HepG2 (cell line): ENCODE measurements around the gene GMEB1. TPM values are rescaled to one million over a fixed set of nuclear protein-coding genes. Genes with fewer than 3 reads are reported as not detected.

ENCODE experiments used
- ATAC-seq: fragments of 200-7000 bp; cut with Tn5 transposase; 3 replicates; pipeline ENCODE4 v1.9.1; 2020; ENCODE audit warnings: mild to moderate bottlenecking, moderate library complexity
- BruUV-seq: library from RNA; stranded (reverse); fragments of 400-500 nt; replicated peaks from 2 replicates; lab custom pipeline; 2021; lab: Mats Ljungman, UMichigan
- CTCF ChIA-PET: fragments of 300-600 bp; formaldehyde crosslinking; extraction: SDS; loops from one replicate; lab custom pipeline; 2021; ENCODE audit warnings: low total read pairs, inconsistent platforms, low intra/inter-chr PET ratio; lab: Yijun Ruan, JAX
- POLR2A ChIA-PET: fragments of 350-600 bp; sonication (Branson Sonifier 250); formaldehyde crosslinking; loops from one replicate; lab custom pipeline; 2020; ENCODE audit warnings: antibody characterized with exemption, inconsistent platforms; lab: Yijun Ruan, JAX
- DNase-seq: peaks from one replicate; pipeline ENCODE4 v3.0.0-alpha.2; 2015; ENCODE audit warnings: low spot score
- FAIRE-seq: peaks from 3 replicates; lab custom pipeline; 2011; peaks lifted over from hg19 to GRCh38; lab: Jason Lieb, UNC
- H2AFZ ChIP-seq: one replicate; pipeline ENCODE4 v1.6.1; 2011; ENCODE audit warnings: low read length, inconsistent platforms
- H3K27ac ChIP-seq: fragments of 300-600 bp; 3 replicates; pipeline ENCODE4 v1.8.0; 2011; ENCODE audit warnings: mixed run types, mild to moderate bottlenecking, mixed read lengths, low read length, inconsistent platforms; ENCODE audit not compliant: insufficient read depth; ENCODE audit errors: extremely low read length
- H3K27me3 ChIP-seq, 2 experiments: fragments of 200-600 bp in 1 of 2; 2 replicates in 1 of 2; 3 replicates in 1 of 2; pipeline versions ENCODE4 v1.6.0 to v1.8.0; 2011; ENCODE audit warnings: low read length in 2 of 2, mild to moderate bottlenecking in 2 of 2, moderate library complexity in 2 of 2, inconsistent platforms in 1 of 2; ENCODE audit not compliant: insufficient read depth in 2 of 2, control insufficient read depth in 1 of 2
- H3K36me3 ChIP-seq, 2 experiments: fragments of 200-600 bp in 1 of 2; replicated peaks in 1 of 2; 2 replicates in 1 of 2; 3 replicates in 1 of 2; pipeline versions ENCODE4 v1.5.1 to v1.8.0; 2011; ENCODE audit warnings: low read length in 2 of 2, inconsistent platforms in 1 of 2; ENCODE audit not compliant: insufficient read depth in 2 of 2, control insufficient read depth in 1 of 2
- H3K4me1 ChIP-seq: 2 replicates; pipeline ENCODE4 v1.5.1; 2012; ENCODE audit warnings: low read length, inconsistent platforms; ENCODE audit not compliant: insufficient read depth
- H3K4me2 ChIP-seq: 2 replicates; pipeline ENCODE4 v1.6.0; 2011; ENCODE audit warnings: low read depth, low read length, inconsistent platforms
- H3K4me3 ChIP-seq, 3 experiments: fragments of 200-600 bp in 1 of 3; sonication (generic), shearing (Covaris generic) in 1 of 3; replicated peaks in 1 of 3; 2 replicates each; pipeline ENCODE4 v1.5.1; 2011 to 2016; ENCODE audit warnings: low read length in 3 of 3, inconsistent platforms in 2 of 3, low read depth in 2 of 3, mild to moderate bottlenecking in 2 of 3, control low read depth in 1 of 3, mixed read lengths in 1 of 3; ENCODE audit not compliant: insufficient read depth in 1 of 3
- H3K79me2 ChIP-seq: one replicate; pipeline ENCODE4 v1.6.1; 2011; ENCODE audit warnings: low read length, inconsistent platforms; ENCODE audit not compliant: insufficient read depth
- H3K9ac ChIP-seq: 2 replicates; pipeline ENCODE4 v1.6.0; 2011; ENCODE audit warnings: mild to moderate bottlenecking, low read depth, low read length, inconsistent platforms; ENCODE audit not compliant: insufficient read depth
- H3K9me3 ChIP-seq: 2 replicates; pipeline ENCODE4 v1.5.1; 2012; ENCODE audit warnings: mild to moderate bottlenecking, low read length
- H4K20me1 ChIP-seq: 2 replicates; pipeline ENCODE4 v1.6.0; 2011; ENCODE audit warnings: inconsistent platforms, mild to moderate bottlenecking, low read length, moderate library complexity; ENCODE audit not compliant: insufficient read depth
- CCDC6 ChIP-seq: sonication (generic); formaldehyde crosslinking; IDR thresholded peaks from 2 replicates; pipeline ENCODE4 v1.8.1; 2022; ENCODE audit warnings: mild to moderate bottlenecking, missing genetic modification reagents, moderate library complexity
- DNMT3B ChIP-seq: conservative IDR thresholded peaks from 2 replicates; pipeline ENCODE4 v1.6.1; 2016; ENCODE audit warnings: missing biosample characterization, control low read depth
- JUND ChIP-seq: sonication (generic); formaldehyde crosslinking; IDR thresholded peaks from 2 replicates; pipeline ENCODE4 v1.8.0; 2022; ENCODE audit warnings: mild to moderate bottlenecking, missing genetic modification reagents
- KDM1A ChIP-seq: IDR thresholded peaks from 2 replicates; pipeline ENCODE4 v1.6.1; 2016; ENCODE audit warnings: missing compliant biosample characterization
- MIER2 ChIP-seq: IDR thresholded peaks from 2 replicates; pipeline ENCODE4 v1.6.1; 2016; ENCODE audit warnings: missing biosample characterization, missing genetic modification reagents
- TEAD3 ChIP-seq: optimal IDR thresholded peaks from 2 replicates; pipeline ENCODE3; 2016; ENCODE audit warnings: borderline replicate concordance
- ZBTB34 ChIP-seq: sonication (generic); formaldehyde crosslinking; IDR thresholded peaks from 2 replicates; pipeline ENCODE4 v1.8.0; 2022; ENCODE audit warnings: mild to moderate bottlenecking, missing genetic modification reagents
- ZFP36 ChIP-seq: fragments of 150-350 bp; IDR thresholded peaks from 2 replicates; pipeline ENCODE4 v1.6.1; 2018; ENCODE audit warnings: borderline replicate concordance, low read length, low read depth; ENCODE audit not compliant: partially characterized antibody
- ZNF3 ChIP-seq: IDR thresholded peaks from 2 replicates; pipeline ENCODE4 v1.7.0; 2017; ENCODE audit warnings: inconsistent platforms
- ZNF30 ChIP-seq: sonication (generic); formaldehyde crosslinking; IDR thresholded peaks from 2 replicates; pipeline ENCODE4 v1.5.0; 2020; ENCODE audit warnings: mild to moderate bottlenecking, missing genetic modification reagents
- ZNF451 ChIP-seq: sonication (generic); formaldehyde crosslinking; IDR thresholded peaks from 2 replicates; pipeline ENCODE4 v1.5.0; 2020; ENCODE audit warnings: mild to moderate bottlenecking, missing genetic modification reagents
- ZNF484 ChIP-seq: sonication (generic); formaldehyde crosslinking; IDR thresholded peaks from 2 replicates; pipeline ENCODE4 v1.5.1; 2020; ENCODE audit warnings: mild to moderate bottlenecking, low read depth, missing genetic modification reagents, borderline replicate concordance
- WGBS: methylation state at CpG from one replicate; pipeline ENCODE4 v1.1.6; 2017; ENCODE audit warnings: low lambda C conversion rate; 5-methylcytosine and 5-hydroxymethylcytosine counted together
- in situ Hi-C: cut with HindIII; loops from 2 replicates; pipeline ENCODE4 v1.10.0; 2017; ENCODE audit warnings: low pct_unique_long_range_greater_than_20kb; ENCODE audit not compliant: extremely low pct_ligation_motif_present
- intact Hi-C: fragments of 100-400 bp; cut with micrococcal nuclease; formaldehyde crosslinking; loops from one replicate; pipeline ENCODE4 v1.10.0; 2022; ENCODE audit not compliant: unreplicated experiment
- polyA plus RNA-seq, 8 experiments: library from polyadenylated mRNA; depleted of rRNA in 3 of 8; stranded (reverse) in 7 of 8; unstranded in 1 of 8; fragments of >200 nt; fragmentation: Illumina TruSeq in 4 of 8; extraction: Trizol in 4 of 8; gene quantifications; 2 replicates each; pipeline versions ENCODE4 v1.2.1 to v1.2.3, GENCODE V29; 2011 to 2016; ENCODE audit warnings: low read depth in 4 of 8, missing spikeins in 1 of 8, mixed read lengths in 1 of 8; ENCODE audit not compliant: insufficient read depth in 1 of 8
- total RNA-seq, 5 experiments: library from RNA; depleted of rRNA; stranded (reverse); fragments of >200 nt; fragmentation: Illumina TruSeq; extraction: Trizol; gene quantifications; 2 replicates each; pipeline ENCODE4 v1.2.3, GENCODE V29; 2016; ENCODE audit warnings: low read depth in 1 of 5
- TF ChIP-seq, protein P1 (sequence below): sonication (generic); formaldehyde crosslinking; IDR thresholded peaks from 2 replicates; pipeline ENCODE4 v1.8.0; 2022; ENCODE audit warnings: missing genetic modification reagents, mild to moderate bottlenecking, inconsistent platforms, borderline replicate concordance
- TF ChIP-seq, protein P2 (sequence below): sonication (generic); formaldehyde crosslinking; IDR thresholded peaks from 2 replicates; pipeline ENCODE4 v1.4.0; 2020; ENCODE audit warnings: missing genetic modification reagents, mild to moderate bottlenecking, borderline replicate concordance

GMEB1 gene
- total and polyA plus RNA-seq, 2 of the 13 experiments (the other 11 are each of a cell fraction or from before 2014, with no cell fraction given) = 3.0 to 6.0 TPM

DNA sequence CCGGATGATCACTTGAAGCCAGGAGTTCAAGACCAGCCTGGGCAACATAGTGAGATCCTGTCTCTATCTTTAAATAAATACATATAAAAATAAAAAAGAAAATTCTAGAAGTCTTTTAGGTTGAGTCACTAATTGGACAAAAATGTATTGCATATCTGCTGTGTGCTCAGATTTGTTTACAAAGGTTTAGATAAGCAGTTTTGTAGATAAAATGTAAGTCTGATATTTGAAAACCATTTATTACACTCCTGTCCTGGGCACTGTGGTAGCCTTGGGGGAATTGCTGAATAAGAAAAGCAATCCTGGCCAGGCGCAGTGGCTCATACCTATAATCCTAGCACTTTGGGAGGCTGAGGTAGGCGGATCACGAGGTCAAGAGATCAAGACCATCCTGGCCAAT, 11.6 kb downstream of the GMEB1 start (continued):
- TF ChIP-seq ZNF484 (CRISPR knock-in tag) = no peak
- TF ChIP-seq, protein P1, sequence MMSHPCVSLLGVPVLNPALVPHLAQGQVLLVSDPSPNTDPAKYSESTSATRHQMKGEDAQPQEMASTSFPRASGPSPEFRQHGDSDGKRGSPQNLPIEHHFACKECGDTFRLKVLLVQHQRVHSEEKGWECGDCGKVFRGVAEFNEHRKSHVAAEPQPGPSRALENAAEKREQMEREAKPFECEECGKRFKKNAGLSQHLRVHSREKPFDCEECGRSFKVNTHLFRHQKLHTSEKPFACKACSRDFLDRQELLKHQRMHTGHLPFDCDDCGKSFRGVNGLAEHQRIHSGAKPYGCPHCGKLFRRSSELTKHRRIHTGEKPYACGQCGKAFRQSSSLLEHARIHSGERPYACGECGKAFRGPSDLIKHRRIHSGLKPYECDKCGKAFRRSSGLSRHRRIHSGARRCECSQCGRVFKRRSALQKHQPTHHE (CRISPR knock-in tag) = no peak
- TF ChIP-seq MIER2 (CRISPR knock-in tag) = no peak

DNA sequence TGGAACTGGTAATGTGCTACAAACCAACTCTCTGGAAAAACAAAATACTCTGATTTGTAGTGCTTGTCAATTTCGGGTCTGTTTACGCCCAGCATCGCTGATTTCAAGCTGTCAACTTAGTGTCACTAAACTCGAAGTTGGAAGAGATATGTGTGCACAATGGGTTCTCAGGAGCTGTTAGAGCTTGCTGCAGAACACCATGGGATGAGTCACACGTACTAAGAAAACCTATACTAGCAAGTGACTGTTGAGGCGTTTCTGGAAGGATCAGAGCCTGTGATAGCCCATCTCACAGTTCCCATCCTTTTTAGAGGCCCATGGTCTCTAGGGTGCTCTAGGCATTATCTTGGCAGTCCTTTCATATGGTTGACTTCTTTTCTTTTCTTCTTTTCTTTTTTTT, 14.3 kb downstream of the GMEB1 start:
- peaks cover 2 to 8% of the 10 kb centered on the region in 2 experiments; a peak in 4 of 5 replicates for H3K36me3 ChIP-seq
- no peak overlapping the region for H3K4me3 ChIP-seq
- ChIA-PET POLR2A (interaction anchor here (1.7 kb wide), 1 partner anchor 34 kb away, joined by 6 read pairs; the partner anchor contains the start of gene RNU11), CTCF (no interaction called here)
- H2AFZ ChIP-seq = no peak overlapping the region
- no peaks in the 10 kb centered on the region for H3K79me2 ChIP-seq
- FAIRE-seq (no peak), DNase-seq (no peak), ATAC-seq (no peak)
- in situ Hi-C loops = no loop called here
- H3K9me3 ChIP-seq = no peaks in the 10 kb centered on the region
- BruUV-seq = no TSS peak
- 83% methylated on average over 5 of the region's 6 CpGs for WGBS
- no peaks in the 10 kb centered on the region for H3K4me1 ChIP-seq
- H3K27ac ChIP-seq = no peak overlapping the region
- H3K9ac ChIP-seq = no peak overlapping the region
- no peak for TF ChIP-seq ZNF451 (CRISPR knock-in tag)
- TF ChIP-seq DNMT3B (CRISPR knock-in tag) = no peak
- TF ChIP-seq JUND (CRISPR knock-in tag) = no peak
- TF ChIP-seq ZFP36 = no peak
- no peak for TF ChIP-seq ZNF3 (CRISPR knock-in tag)
- no peak for TF ChIP-seq ZBTB34 (CRISPR knock-in tag)
- TF ChIP-seq, protein P2, sequence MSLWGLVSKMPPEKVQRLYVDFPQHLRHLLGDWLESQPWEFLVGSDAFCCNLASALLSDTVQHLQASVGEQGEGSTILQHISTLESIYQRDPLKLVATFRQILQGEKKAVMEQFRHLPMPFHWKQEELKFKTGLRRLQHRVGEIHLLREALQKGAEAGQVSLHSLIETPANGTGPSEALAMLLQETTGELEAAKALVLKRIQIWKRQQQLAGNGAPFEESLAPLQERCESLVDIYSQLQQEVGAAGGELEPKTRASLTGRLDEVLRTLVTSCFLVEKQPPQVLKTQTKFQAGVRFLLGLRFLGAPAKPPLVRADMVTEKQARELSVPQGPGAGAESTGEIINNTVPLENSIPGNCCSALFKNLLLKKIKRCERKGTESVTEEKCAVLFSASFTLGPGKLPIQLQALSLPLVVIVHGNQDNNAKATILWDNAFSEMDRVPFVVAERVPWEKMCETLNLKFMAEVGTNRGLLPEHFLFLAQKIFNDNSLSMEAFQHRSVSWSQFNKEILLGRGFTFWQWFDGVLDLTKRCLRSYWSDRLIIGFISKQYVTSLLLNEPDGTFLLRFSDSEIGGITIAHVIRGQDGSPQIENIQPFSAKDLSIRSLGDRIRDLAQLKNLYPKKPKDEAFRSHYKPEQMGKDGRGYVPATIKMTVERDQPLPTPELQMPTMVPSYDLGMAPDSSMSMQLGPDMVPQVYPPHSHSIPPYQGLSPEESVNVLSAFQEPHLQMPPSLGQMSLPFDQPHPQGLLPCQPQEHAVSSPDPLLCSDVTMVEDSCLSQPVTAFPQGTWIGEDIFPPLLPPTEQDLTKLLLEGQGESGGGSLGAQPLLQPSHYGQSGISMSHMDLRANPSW (CRISPR knock-in tag) = no peak
- TF ChIP-seq CCDC6 (CRISPR knock-in tag) = no peak
- TF ChIP-seq ZNF30 (CRISPR knock-in tag) = no peak
- no peak for TF ChIP-seq KDM1A
- TF ChIP-seq TEAD3 (CRISPR knock-in tag) = no peak
- TF ChIP-seq, all 625 proteins: peak for 0
- intact Hi-C loops = no loop called here
- no peak overlapping the region for H3K4me2 ChIP-seq
- no peaks in the 10 kb centered on the region for H4K20me1 ChIP-seq
- H3K27me3 ChIP-seq = no peaks in the 10 kb centered on the region
